ENCODE measurements around the gene LCAT.
"Not testable (repeated sequence)": the region's sequence is repeated elsewhere in the genome, so short reads cannot be mapped to it uniquely, and the experiment has no call there.

LCAT gene

DNA sequence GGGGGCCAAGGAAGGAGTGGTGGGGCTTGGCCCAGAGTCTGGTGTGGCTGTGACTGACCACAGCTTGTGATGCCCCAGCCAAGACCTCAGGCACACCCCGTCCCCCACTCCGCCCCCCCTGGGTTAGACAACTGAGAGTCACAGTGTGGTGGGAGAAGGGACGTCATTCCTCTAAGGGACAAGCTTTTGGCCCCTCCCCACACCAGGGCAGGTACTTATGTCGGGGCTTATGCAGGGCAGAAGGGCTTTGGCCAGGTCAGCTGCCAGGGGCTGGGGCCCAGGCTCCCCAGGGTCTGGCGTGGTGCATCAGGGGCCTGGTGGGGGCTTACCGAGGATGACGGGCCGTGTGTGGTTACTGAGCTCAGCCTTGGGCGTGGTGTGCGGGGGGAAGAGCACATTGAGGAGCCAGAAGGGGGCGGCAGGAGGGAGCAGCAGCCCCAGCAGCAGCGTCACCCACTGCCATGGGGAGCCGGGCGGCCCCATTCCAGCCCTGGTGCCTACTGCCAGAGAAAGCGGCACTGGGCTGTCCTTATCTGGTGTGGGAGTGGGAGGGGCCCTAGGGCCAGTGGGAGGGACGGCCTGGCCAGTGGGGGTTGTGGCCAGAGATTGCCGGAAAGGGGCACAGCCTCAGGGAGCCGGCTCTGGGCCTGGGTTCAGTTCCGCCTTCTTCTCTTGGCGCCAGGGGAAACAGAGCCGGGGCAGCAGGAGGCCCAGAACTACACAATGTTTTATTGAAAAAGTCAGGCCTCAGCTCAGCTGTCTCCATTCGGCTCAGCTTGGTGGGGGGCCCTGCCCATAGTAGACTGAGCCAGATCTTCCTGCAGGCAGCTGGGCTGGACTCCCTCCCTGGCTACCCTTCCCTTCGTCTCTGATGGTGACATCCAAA lies at the start of gene LCAT:
TSS of gene LCAT (minus strand) at position 502 of the 886 bp plus-strand sequence. CDS start at position 483, 19 bp downstream.
- no peak for DNase-seq

DNA sequence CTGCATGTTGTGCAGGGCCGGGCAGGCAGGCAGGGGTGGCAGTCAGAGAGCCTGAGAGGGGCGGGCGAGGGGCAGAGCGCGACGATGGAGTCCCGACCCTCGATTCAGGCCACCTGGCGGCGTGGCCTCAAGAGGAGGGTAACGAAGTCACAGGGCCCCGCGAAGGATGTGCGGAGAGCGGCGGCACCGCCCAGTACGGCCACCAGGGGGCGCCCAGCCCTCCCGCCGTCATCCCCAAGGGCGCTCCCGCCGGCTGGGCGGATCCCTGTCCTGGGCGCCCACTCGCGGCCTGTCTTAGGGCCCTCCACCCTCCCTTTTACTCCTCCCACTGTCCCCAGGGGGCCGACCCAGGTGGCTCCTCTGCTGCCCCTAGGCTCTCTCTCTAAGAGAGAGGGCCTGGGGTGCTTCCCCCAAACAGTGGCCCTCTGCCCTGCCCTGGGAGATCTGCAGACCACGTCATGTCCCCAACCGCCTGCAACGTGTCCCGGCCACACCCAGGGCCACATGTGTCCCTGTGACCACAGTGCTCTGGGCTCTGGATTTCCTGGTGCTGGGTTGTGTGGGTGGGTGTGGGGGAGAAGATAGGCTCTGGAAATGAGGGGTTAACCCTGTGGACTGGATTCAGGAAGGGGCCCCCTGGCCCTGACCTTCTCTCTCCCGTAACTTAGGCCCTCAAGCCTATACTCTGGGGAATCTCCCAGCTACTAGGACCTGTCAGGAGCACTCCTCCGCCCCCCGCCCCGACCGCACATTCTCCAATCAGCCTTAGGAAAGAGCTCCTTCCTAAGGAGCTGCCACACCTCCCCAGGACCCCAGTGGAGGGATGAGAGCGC lies 49.5 kb upstream of the LCAT start:
- DNase-seq = peak; percentile 83

DNA sequence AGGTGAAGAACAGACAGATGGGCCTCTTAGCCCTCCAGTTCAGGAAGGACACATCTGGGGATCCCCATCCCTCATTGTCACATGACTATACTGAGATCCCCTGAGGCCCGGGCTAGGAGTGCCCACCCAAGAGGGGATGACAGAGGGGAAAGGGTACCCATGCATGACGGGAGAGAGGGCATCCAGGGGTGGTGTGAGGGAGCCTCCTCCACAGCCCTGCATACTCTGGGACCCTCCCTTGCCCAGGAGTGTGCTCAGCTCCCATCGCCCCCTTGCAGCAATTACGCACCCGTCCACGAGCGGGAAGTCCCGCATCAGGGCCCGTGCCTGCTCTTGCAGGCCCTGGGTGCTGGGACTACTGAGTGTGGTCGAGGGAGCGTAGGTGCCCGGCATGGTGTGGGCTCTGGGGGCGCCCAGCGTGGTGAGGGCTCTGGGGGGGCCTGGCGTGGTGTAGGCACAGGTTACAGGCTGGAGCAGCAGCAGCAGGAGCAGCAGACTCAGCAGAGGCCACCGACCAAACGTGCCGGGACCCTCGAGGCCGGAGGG lies 48.8 kb upstream of the LCAT start:
- DNase-seq = no peak

DNA sequence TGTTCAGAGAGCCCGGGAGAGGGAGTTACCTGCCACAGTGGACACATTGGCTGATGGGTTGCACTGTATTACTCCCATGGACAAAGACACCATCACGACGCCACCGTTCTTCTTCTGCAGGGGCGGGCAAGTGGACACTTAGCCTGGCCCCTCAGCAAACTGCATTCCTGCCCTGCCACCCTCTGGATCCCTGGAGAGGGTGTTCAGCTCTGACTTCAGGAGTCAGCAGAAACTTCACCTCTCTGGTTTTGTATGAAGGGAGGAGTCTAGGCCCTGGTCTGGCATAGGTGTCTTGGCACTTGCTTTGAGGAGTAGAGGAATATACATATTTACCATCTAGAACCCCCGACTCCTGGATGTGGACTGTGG lies 46.1 kb upstream of the LCAT start:
- DNase-seq = no peak

DNA sequence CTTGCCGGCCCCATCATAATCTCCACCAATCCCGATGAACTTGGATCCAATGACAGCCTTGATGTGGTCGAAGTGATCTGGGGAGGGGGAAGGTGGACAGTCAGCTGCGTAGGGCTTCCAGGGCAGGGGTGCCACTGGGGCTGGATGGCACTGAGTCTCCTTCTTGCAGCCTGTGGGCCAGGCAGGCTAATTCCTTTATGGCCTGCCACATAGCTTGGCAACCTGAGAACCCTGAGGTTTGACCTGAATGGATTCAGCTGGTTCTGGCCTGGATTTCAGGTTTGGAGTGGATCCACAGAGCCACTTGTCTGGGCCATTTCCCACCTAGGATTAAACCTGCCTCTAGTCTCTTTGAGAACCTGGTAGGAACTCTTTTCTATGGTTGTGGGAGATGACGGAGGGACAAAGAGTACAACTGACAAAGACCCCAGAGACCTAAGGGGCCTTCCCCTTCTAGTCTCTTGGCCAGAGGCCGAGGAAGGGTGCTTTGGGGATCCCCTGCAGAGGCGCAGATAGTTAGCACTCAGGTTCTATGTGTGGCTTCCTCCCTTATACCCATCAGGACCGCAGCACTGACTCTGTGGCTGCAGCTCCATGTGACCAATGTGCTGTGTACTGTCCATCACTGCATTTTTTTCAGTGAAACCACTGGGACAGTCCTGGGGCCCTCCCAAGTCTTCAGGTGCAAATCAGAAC lies 45.5 kb upstream of the LCAT start:
- DNase-seq = no peak

DNA sequence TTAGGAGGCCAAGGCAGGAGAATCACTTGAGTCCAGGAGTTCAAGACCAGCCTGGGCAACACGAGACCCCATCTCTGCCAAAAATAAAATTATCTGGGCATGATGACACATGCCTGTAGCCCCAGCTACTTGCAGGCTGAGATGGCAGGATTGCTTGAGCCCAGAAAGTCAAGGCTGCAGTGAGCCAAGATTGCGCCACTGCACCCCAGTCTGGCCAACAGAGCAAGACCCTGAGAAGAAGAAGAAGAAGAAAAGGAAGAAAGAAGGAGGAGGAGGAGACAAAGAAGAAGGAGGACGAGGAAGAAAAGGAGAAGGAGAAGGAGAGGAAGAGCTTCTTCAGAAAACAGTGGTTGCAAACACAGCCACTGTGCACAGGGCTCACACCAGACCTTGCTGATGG lies 44.8 kb upstream of the LCAT start:
- DNase-seq = no peak

DNA sequence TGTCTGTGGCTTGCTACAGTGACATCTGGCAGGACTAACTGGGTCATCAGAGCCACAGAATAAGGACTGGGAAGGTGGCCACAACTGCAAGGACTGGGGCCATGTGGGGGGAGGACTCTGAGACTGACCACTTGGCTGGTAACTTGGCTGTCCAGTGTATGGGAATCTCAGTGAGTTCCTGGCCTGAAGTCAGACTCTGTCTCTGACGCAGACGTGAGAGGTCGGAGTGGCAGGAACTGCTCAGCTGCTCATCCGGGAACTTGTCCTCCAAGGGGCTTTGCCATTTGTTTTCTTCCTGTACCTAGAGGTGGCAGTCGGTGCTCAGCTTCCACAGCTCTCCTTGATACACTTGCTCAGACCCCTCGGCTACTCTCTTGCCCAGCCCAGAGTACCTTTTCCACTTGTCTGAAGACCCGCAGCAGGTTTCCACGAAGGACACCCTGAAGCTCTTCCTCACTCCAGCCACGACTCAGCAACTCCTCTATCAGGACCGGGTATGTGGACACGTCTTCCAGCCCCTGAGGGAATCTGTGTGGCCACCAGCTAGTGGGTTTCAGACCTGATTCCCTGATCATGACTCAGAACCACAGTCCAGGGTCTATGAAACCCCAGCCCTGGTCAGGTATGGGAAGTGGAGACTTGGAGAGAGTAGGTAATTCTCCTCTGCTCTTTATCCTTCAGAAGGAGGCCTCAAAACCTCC lies 43.7 kb upstream of the LCAT start:
- DNase-seq = no peak

- no peak for DNase-seq
Observed at GRCh38 chr16:67986949-67987348, 43.0 kb upstream of the LCAT start.

- DNase-seq = no peak
Observed at GRCh38 chr16:67982011-67982696, 38.2 kb upstream of the LCAT start.

- DNase-seq = peak; percentile 30
Observed at GRCh38 chr16:67979955-67980678, 36.2 kb upstream of the LCAT start, which contains the start of gene DPEP3. Gene DPEP3 (minus strand): TSS chr16:67980499. CDS start chr16:67980380, 119 bp downstream.

GRCh38 chr16:67977469-67978227 lies 33.7 kb upstream of the LCAT start:
- DNase-seq = no peak

- DNase-seq = no peak
Observed at GRCh38 chr16:67977005-67977404, 33.1 kb upstream of the LCAT start.

DNA sequence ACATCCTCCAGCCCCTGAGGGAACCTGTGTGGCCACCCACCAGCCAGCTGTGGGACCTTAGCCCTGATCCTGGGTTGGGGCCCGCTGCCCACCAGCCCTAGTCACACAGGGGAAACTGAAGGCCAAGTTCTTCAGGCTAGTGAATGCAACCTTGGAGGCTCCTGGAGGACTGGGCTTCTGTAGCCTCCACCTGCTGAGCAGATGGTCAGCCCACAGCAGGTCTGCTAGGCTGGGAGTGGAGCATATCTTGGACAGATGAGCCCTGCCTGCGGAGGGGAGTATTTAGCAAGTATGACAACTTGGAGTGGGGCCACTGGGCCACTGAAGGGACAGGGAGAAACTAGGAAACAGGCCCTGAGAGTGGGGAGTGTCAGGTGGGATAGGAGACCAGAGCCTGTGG lies 32.3 kb upstream of the LCAT start:
- DNase-seq = no peak

DNA sequence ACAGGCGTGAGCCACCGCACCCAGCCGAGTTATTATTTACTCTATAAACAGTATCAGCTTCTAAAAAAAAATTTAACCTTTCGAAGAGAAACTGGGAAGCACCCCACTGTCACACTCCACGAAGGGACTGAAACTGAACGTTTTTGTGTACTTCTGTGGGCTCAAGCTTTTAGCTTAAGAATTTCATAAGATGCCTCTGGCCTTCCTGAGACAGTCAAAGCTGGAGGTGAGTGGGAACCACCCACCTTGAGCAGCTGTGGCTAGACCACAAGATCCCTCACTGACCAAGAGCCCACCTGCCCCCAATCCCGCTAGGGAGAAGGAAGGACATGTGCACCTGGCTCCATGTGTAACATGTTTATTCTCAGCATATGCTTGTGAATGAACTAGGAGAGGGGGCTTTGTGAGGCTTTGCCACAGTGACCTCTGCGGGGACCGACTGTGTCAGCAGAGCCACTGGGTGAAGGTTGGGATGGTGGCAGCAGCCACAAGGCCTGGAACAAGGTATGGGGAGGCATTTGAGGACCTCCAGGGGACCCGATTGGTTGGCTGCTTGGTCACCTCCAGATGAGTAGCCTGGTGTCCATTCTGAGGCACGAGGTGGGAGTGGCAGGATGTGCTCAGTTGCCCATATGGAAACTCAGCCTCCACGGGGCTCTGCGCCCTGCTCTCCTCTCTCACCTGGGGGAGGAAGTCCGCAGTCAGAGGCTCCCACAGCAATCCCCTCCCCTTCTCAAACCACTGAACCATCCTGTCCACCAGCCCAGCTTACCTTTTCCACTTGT lies 31.6 kb upstream of the LCAT start:
- no peak for DNase-seq

DNA sequence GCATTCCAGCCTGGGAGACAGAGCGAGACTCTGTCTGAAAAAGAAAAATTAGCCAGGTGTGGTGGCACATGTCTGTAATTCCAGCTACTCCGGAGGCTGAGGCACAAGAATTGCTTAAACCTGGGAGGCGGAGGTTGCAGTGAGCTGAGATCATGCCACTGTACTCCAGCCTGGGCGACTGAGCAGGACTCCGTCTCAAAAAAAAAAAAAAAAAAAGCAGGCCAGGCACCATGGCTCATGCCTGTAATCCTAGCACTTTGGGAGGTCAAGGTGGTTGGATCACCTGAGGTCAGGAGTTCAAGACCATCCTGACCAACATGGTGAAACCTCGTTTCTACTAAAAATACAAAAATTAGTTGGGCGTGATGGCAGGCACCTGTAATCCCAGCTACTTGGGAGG lies 28.4 kb upstream of the LCAT start:
- not testable (repeated sequence) for DNase-seq

- no peak for DNase-seq
Observed at GRCh38 chr16:67971111-67971510, 27.2 kb upstream of the LCAT start.

DNA sequence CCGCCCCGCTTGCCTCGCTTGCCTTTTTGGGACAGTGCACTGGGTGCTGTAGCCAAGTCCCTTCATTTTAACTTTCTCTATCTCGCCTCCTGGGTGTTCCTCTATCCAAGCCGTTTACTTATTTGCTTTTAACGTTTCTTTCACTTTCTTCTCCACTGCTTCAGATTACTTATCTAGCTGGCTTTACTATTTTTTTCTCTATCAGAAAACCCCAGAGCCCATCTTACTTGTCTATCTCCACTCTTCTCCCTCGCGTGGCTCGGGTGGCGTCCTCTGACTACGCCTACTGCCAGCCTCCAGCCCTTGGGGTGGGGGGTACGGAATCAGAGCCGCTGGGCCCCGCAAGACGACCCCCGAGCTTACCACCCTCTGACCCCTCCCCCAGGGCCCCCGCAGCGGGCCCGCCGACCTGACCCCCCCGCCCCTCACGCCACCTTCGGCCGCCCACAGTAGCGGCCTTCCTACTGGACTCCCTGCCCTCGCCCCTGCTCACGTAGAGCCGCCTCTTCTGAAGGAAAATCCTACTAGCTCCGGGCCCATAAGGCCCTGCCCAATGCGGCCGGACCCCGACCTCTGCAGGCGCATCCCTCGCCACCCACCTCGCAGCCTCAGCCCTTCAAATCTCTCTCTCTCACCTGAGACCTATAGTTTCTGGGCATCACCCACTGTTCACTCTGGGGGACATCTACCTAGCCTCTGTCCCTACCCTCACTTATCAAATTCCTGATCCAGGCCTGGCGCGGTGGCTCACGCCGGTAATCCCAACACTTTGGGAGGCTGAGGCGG lies 25.5 kb upstream of the LCAT start:
- no peak for DNase-seq

Data from activated naive CD4-positive, alpha-beta T cell treated with anti-CD3 and anti-CD28 coated beads, Interleukin-2, amount 50 U/mL, for 16 hours (primary cell).